ENCODE measurements around the gene ATG7.

DNA sequence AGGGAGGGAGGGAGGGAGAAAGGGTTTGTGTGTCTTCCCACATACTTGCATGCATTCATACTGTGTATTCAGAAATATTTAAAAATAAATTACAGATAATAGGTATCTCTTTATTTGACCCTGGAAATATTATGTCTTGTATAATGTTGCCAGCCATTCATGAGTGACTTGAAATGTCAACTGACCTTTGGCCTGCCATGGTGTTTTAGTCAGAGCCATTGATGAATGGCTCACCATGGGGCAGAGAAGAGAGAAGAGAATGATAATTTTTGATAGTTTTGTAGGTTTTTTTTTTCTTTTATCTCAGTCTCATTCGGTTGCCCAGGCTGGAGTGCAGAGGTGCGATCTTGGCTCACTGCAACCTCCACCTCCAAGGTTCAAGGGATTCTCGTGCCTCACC, 121.2 kb downstream of the ATG7 start:
- TF ChIP-seq, protein P1, sequence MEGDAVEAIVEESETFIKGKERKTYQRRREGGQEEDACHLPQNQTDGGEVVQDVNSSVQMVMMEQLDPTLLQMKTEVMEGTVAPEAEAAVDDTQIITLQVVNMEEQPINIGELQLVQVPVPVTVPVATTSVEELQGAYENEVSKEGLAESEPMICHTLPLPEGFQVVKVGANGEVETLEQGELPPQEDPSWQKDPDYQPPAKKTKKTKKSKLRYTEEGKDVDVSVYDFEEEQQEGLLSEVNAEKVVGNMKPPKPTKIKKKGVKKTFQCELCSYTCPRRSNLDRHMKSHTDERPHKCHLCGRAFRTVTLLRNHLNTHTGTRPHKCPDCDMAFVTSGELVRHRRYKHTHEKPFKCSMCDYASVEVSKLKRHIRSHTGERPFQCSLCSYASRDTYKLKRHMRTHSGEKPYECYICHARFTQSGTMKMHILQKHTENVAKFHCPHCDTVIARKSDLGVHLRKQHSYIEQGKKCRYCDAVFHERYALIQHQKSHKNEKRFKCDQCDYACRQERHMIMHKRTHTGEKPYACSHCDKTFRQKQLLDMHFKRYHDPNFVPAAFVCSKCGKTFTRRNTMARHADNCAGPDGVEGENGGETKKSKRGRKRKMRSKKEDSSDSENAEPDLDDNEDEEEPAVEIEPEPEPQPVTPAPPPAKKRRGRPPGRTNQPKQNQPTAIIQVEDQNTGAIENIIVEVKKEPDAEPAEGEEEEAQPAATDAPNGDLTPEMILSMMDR (IDR thresholded peaks at IDR 0.05) = no peak
- TF ChIP-seq POLR2A (IDR thresholded peaks at IDR 0.05) = no peak

Measured in uterus (tissue), 2 donors.